ENCODE results near the gene PDIA4.

Gene PDIA4

DNA sequence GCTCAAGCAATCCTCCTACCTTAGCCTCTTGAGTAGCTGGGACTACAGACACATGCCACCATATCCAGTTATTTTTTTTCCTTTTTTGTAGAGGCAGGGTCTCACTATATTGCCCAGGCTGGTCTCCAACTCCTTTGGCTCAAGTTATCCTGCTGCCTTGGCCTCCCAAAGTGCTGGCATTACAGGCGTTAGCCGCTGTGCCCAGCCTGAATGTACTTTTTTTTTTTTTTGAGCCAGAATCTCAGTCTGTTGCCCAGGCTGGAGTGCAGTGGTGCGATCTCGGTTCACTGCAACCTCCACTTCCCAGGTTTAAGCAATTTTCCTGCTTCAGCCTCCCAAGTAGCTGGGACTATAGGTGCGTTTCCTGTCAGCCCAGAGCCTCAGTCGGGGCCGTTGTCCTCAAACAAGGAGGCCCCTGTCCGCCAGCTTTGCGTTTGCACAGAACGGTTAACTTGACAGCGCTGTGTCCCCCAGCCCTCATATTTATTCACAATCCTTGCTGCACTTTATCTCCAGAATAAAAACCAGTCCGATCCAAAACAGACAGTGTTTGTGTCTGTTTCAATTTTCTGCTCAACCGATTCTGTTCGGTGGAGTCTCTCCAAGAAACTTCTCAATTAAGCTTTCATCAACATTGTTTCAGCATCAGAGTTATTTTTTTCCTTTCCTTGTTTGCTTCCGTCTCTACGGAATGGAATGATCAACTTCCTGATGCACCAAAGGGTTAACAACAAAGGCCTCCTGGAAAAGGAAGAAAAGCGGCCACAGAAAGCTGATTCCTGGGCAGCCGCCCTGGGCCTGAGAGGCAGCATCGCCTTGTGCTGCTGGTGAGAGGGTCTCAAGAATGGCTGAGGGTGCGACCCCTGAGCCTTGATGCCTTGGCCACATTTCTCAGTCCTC is 64.5 kb downstream of the PDIA4 start:
- no peak for DNase-seq

DNA sequence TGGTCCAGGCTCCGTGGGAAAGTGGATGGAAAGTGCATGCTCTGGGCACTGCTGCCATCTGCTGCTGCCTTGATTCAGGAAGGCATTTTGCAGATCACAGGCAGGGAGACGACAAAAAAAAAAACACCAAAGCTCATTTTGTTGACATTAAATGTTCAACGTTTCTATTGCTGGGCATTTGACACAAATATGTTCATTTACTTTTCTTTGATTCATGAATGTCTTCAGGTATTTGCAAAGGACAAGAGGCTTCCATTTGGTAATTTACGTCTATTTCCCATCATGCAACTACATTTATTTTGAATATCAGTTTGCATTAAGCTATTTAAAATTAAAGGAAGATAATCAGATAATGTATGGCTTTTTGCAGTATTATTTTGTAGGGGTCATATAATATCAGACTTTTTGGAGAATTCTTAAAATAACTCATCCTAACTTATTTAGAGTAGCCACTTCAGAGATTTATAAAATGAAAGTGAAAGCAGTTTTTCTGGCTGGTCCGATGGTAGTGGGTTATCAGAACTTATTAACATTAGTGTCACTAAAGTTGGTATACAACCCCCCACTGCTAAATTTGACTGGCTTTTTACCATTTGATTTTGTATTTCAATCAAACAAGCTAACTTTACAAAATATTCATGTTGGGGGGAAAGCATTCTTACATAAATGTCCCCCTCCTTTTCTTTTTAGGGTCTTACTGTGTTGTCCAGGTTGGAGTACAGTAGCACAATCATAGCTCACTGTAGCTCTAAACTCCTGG is 65.3 kb downstream of the PDIA4 start:
- DNase-seq: peak; percentile 77 to 84 (median 78)

DNA sequence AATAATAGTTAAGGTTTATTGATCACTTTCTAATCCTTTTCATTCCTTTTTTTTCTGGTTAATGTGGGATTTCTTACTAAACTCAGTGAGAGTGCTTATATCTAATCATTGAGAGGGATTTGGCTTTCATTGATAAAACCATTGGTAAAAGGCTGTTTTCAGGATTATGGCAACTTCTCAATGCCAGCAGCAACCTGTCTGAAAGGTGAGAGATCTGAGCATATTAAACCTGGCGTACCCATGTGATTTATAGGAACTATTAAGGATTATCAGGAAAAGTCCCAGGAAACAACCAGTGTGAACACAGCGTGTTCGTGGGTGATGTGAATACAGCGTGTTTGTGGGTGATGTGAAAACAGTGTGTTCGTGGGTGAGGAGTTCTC is 65.9 kb downstream of the PDIA4 start:
- no peak for DNase-seq

DNA sequence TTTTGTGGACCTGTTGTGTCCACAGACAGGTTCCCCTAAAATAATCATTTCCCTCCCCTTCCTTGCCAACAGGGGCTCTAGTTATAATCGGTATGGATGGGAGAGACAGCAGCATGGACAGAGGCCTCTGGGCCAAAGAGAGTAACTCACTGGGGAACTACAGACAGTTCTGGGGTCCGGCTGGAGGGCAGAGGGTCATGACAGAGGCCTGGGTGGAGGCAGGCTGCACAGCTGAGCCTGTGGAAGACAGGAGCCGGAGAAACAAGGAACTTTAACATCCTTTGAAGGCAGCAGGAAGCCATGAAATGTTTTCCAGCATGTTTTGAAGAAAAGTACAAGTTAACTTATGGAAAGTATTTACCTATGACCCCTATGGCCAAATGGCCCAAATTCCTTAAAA is 68.6 kb downstream of the PDIA4 start:
- DNase-seq: no peak

DNA sequence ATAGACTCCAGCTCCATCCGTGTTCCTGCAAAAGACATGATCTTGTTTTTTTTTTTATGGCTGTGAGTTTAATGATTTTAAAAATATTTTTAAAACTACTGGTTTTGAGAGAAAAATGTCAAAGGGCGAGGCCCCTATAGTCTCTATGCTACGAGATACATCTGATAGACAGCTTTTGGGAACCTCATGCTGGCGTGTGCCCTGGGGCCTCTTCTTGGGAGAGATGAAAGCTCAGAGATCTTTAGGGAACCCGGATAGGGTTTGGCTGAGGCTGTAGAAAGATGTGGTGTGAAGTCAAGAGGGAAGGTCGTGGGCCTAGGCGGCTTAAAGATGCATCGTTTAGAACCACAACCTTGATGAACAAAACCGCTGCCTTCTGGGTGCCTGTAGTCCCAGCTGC is 70.2 kb downstream of the PDIA4 start:
- DNase-seq: no peak

DNA sequence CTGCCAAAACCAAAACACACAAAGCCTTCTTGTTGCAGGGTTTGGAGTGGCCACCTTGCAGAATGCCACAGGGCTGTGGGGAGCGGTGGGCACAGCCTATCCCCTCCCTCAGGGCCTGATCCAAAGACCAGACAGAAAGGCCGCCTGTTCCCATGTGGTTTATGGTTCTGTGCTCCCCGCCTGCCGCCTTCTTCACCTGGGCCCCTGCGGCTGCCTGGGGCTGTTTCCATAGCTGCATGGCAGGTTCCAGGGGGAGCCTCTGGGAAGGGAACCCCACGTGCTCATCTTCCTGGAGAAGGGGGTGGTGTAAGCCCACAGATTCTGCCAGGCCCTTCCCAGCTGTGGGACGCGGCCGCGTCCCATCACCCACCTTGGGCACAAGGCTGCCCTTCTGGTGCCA is 73.5 kb downstream of the PDIA4 start:
- DNase-seq: no peak

DNA sequence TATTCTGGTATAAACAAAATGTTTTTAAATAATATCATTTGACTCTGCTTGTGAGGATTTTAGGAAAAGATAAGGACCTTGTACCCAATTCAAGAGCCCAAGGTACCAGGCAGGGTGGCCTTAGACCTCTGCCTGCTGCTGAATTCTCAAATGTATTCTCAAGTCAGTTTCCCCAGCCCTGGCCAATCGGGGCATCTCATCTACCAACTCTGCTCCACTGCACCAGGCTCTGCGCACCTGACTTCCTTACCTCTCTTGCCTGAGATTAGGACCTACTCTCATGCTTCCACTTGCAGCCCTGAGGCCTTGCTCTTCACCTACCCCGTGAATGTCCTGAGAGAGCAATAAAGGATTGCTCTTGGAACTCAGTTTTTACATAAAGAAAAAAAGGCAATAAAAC is 74.6 kb downstream of the PDIA4 start:
- no peak for DNase-seq

Data from suppressor macrophage treated with lipopolysaccharide for 1 hour (primary cell).